OCI-LY7 (cell line): ENCODE data around the gene CEP126. TPM values are rescaled to one million over a fixed set of nuclear protein-coding genes. Genes with fewer than 3 reads are reported as not detected.
"Not testable (repeated sequence)": the region's sequence is repeated elsewhere in the genome, so short reads cannot be mapped to it uniquely, and the experiment has no call there.

Source experiments
- BruUV-seq: library from RNA; stranded (reverse); fragments of 400-500 nt; replicated peaks from 2 replicates; lab custom pipeline; 2021; lab: Mats Ljungman, UMichigan
- CTCF ChIA-PET: fragments of 300-600 bp; sonication (Branson Sonifier 250); formaldehyde crosslinking; loops from one replicate; lab custom pipeline; 2022; ENCODE audit warnings: antibody characterized with exemption; ENCODE audit not compliant: unreplicated experiment; lab: Charles Lee
- POLR2A ChIA-PET: fragments of 300-600 bp; sonication (Branson Sonifier 250); formaldehyde crosslinking; loops from one replicate; lab custom pipeline; 2022; ENCODE audit warnings: antibody characterized with exemption; lab: Charles Lee
- DNase-seq: peaks from one replicate; pipeline ENCODE4 v3.0.0-alpha.2; 2015; ENCODE audit warnings: low spot score
- H2AFZ ChIP-seq: fragments of 200-600 bp; sonication (generic), shearing (Covaris generic); 2 replicates; pipeline ENCODE4 v1.6.1; 2014; ENCODE audit warnings: mild to moderate bottlenecking, antibody characterized with exemption, low read length, moderate library complexity
- H3K27ac ChIP-seq: fragments of 200-600 bp; sonication (generic); 2 replicates; pipeline ENCODE4 v1.5.1; 2014; ENCODE audit warnings: mixed run types, low read depth, mild to moderate bottlenecking, moderate library complexity, low read length, inconsistent platforms; ENCODE audit not compliant: poor library complexity, severe bottlenecking
- H3K36me3 ChIP-seq: fragments of 200-600 bp; sonication (generic); 2 replicates; pipeline ENCODE4 v1.6.1; 2014; ENCODE audit warnings: mild to moderate bottlenecking, antibody characterized with exemption, low read length, moderate library complexity, mixed read lengths; ENCODE audit not compliant: insufficient read depth
- H3K4me1 ChIP-seq: fragments of 200-600 bp; sonication (generic); 2 replicates; pipeline ENCODE4 v1.5.1; 2014; ENCODE audit warnings: mild to moderate bottlenecking, low read length; ENCODE audit not compliant: insufficient read depth, poor library complexity, severe bottlenecking
- H3K4me2 ChIP-seq: fragments of 200-600 bp; sonication (generic); 2 replicates; pipeline ENCODE4 v1.6.1; 2014; ENCODE audit warnings: mild to moderate bottlenecking, low read length
- H3K4me3 ChIP-seq: fragments of 200-600 bp; sonication (generic); 2 replicates; pipeline ENCODE4 v1.5.1; 2014; ENCODE audit warnings: mild to moderate bottlenecking, low read depth, low read length; ENCODE audit not compliant: poor library complexity, severe bottlenecking
- H3K79me2 ChIP-seq: fragments of 200-600 bp; sonication (generic); 2 replicates; pipeline ENCODE4 v1.6.1; 2016; ENCODE audit warnings: low read depth, mild to moderate bottlenecking, low read length, moderate library complexity, mixed read lengths; ENCODE audit not compliant: insufficient read depth
- H3K9me2 ChIP-seq: fragments of 200-600 bp; sonication (generic); 2 replicates; pipeline ENCODE4 v1.6.1; 2016; ENCODE audit warnings: mild to moderate bottlenecking, low read length, mixed read lengths; ENCODE audit not compliant: insufficient read depth
- H3K9me3 ChIP-seq: fragments of 200-600 bp; sonication (generic); 2 replicates; pipeline ENCODE4 v1.6.1; 2014; ENCODE audit warnings: mild to moderate bottlenecking, mixed run types, low read length, mixed read lengths
- H4K20me1 ChIP-seq: fragments of 200-600 bp; sonication (generic); 2 replicates; pipeline ENCODE4 v1.6.1; 2014; ENCODE audit warnings: mild to moderate bottlenecking, antibody characterized with exemption, low read length, moderate library complexity, mixed read lengths; ENCODE audit not compliant: insufficient read depth
- EZH2phosphoT487 ChIP-seq: fragments of 200-600 bp; sonication (generic); IDR thresholded peaks from 2 replicates; pipeline ENCODE4 v1.6.1; 2018; ENCODE audit warnings: low read depth, borderline replicate concordance, mild to moderate bottlenecking, mixed run types, antibody characterized with exemption, low read length, moderate library complexity, mixed read lengths
- intact Hi-C: fragments of 100-400 bp; cut with micrococcal nuclease; formaldehyde crosslinking; loops from one replicate; pipeline ENCODE4 v1.10.0; 2022; ENCODE audit not compliant: unreplicated experiment
- total RNA-seq, 2 experiments: library from RNA; depleted of rRNA in 1 of 2; stranded (reverse); fragments of >200 nt in 1 of 2; shearing (Covaris generic) in 1 of 2; gene quantifications; 2 replicates each; pipeline ENCODE4 v1.2.3, GENCODE V29; 2014 to 2022
- TF ChIP-seq, protein P1 (sequence below): fragments of 200-600 bp; sonication (generic); conservative IDR thresholded peaks from 2 replicates; pipeline ENCODE4 v1.5.1; 2014; ENCODE audit warnings: mild to moderate bottlenecking, antibody characterized with exemption, low read length, moderate library complexity, mixed read lengths

Gene CEP126
- total RNA-seq, 2 experiments from 2014 or later = 1.5 to 5.9 TPM

DNA sequence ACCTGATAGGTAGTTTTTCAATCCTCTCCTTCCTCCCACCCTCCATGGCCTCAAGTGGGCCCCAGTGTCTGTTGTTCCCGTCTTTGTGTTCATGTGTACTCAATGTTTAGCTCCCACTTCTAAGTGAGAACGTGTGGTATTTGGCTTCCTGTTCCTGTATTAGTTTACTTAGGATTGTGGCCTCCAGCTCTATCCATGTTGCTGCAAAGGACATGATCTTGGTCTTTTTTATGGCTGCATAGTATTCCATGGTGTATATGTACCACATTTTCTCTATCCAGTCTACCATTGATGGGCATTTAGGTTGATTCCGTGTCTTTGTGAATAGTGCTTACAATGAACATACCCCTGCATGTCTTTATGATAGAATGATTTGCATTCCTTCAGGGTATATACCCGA is 78.4 kb downstream of the CEP126 start:
- Histone ChIP-seq H2AFZ (no peak overlapping the region), H3K36me3 (no peaks in the 10 kb centered on the region), H3K79me2 (no peaks in the 10 kb centered on the region), H3K9me3 (no peaks in the 10 kb centered on the region), H3K4me2 (no peak overlapping the region), H3K4me1 (no peaks in the 10 kb centered on the region), H3K9me2 (no peaks in the 10 kb centered on the region), H3K27ac (no peak overlapping the region), H4K20me1 (no peaks in the 10 kb centered on the region), H3K4me3 (no peak overlapping the region)
- intact Hi-C loops = no loop called here
- ChIA-PET POLR2A (interaction anchor here (1.0 to 2.2 kb wide), 2 partner anchors 13 to 50 kb away, joined by 3 to 11 read pairs; no protein-coding TSS in a partner anchor), CTCF (no interaction called here)
- DNase-seq = no peak
- no TSS peak for BruUV-seq
- TF ChIP-seq, protein P1, sequence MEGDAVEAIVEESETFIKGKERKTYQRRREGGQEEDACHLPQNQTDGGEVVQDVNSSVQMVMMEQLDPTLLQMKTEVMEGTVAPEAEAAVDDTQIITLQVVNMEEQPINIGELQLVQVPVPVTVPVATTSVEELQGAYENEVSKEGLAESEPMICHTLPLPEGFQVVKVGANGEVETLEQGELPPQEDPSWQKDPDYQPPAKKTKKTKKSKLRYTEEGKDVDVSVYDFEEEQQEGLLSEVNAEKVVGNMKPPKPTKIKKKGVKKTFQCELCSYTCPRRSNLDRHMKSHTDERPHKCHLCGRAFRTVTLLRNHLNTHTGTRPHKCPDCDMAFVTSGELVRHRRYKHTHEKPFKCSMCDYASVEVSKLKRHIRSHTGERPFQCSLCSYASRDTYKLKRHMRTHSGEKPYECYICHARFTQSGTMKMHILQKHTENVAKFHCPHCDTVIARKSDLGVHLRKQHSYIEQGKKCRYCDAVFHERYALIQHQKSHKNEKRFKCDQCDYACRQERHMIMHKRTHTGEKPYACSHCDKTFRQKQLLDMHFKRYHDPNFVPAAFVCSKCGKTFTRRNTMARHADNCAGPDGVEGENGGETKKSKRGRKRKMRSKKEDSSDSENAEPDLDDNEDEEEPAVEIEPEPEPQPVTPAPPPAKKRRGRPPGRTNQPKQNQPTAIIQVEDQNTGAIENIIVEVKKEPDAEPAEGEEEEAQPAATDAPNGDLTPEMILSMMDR = no peak
- no peak for TF ChIP-seq EZH2phosphoT487

DNA sequence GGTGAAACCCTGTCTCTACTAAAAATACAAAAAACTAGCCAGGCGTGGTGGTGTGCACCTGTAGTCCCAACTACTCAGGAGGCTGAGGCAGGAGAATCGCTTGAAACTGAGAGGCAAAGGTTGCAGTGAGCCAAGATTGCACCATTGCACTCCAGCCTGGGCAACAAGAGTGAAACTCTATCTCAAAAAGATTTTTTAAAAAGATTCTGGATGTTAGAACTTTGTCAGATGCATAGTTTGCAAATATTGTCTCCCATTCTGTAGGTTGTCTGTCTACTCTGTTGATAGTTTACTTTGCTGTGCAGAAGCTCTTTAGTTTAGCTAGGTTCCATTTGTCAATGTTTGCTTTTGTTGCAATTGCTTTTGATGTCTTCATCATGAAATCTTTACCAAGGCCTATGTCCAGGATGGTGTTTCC is 79.3 kb downstream of the CEP126 start:
- H3K36me3 ChIP-seq, H3K4me3 ChIP-seq, H3K27ac ChIP-seq, H3K4me1 ChIP-seq, H3K9me3 ChIP-seq, H3K4me2 ChIP-seq, H3K79me2 ChIP-seq, CTCF ChIA-PET, intact Hi-C loops, H2AFZ ChIP-seq, DNase-seq, H3K9me2 ChIP-seq, H4K20me1 ChIP-seq, BruUV-seq: not testable (repeated sequence)
- POLR2A ChIA-PET = interaction anchor here (0.8 kb wide), 1 partner anchor 46 kb away, joined by 3 read pairs; no protein-coding TSS in a partner anchor

DNA sequence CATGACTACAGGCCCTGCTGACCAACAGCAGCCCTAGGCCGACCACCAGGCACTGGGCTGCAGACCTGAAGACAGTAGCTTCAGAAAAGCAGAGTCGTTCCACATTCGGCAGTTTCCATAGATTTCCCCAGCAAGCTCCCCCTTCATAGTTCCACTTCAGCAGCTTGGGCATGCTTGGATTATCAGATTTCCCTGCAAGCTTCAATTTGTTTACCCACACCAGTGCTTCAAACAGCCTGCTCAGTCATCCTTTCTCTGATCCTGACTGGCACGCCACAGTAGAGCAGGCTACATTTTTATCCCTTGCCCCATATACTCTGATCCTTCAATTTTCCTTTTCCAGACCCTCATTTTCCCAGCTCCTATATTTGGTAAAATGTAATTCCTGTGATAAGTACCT is 81.3 kb downstream of the CEP126 start:
- intact Hi-C loops = no loop called here
- Histone ChIP-seq H2AFZ (no peak overlapping the region), H3K27ac (no peak overlapping the region), H3K36me3 (no peaks in the 10 kb centered on the region), H3K79me2 (no peaks in the 10 kb centered on the region), H3K9me2 (no peaks in the 10 kb centered on the region), H3K4me2 (no peak overlapping the region), H3K9me3 (no peaks in the 10 kb centered on the region), H3K4me3 (no peak overlapping the region), H4K20me1 (no peaks in the 10 kb centered on the region), H3K4me1 (no peaks in the 10 kb centered on the region)
- TF ChIP-seq, protein P1 = no peak
- TF ChIP-seq EZH2phosphoT487 = no peak
- no peak for DNase-seq
- ChIA-PET CTCF (no interaction called here), POLR2A (interaction anchor here (0.6 kb wide), 1 partner anchor 380 kb away, joined by 4 read pairs; no protein-coding TSS in a partner anchor)
- no TSS peak for BruUV-seq
